Prostate gland (tissue), 2 donors: ENCODE results near the gene OLFML1. TPM values are rescaled to one million over a fixed set of nuclear protein-coding genes. Genes with fewer than 3 reads are reported as not detected.

Experiments used
- DNase-seq: peaks from one replicate; pipeline ENCODE4 v3.0.0-alpha.2; 2019; ENCODE audit warnings: low spot score
- H3K27ac ChIP-seq, 2 donors: fragments of 200-600 bp; sonication (generic); 2 replicates each; pipeline ENCODE4 v1.5.1; 2017 to 2019
- H3K27me3 ChIP-seq: fragments of 200-600 bp; sonication (generic); replicated peaks from 2 replicates; pipeline ENCODE4 v1.5.1; 2019; ENCODE audit not compliant: insufficient read depth
- H3K36me3 ChIP-seq, 2 donors: fragments of 200-600 bp; sonication (generic); 1 replicate in 1 of 2; 2 replicates in 1 of 2; pipeline versions ENCODE4 v1.5.1 to v1.8.1; 2017 to 2019
- H3K4me1 ChIP-seq: fragments of 200-600 bp; sonication (generic); replicated peaks from 2 replicates; pipeline ENCODE4 v1.5.1; 2019
- H3K4me3 ChIP-seq, 2 donors: fragments of 200-600 bp; sonication (generic); 2 replicates each; pipeline ENCODE4 v1.5.1; 2017 to 2019
- H3K9me3 ChIP-seq: fragments of 200-600 bp; sonication (generic); 2 replicates; pipeline ENCODE4 v1.5.1; 2017
- POLR2A ChIP-seq: fragments of 450-650 bp; IDR thresholded peaks from one replicate; pipeline ENCODE4 v1.6.1; 2016; ENCODE audit warnings: antibody characterized with exemption, mild to moderate bottlenecking
- POLR2AphosphoS5 ChIP-seq: sonication (generic); formaldehyde crosslinking; IDR thresholded peaks from one replicate; pipeline ENCODE4 v1.6.1; 2017; ENCODE audit warnings: antibody characterized with exemption
- WGBS: methylation state at CpG from one replicate; pipeline ENCODE4 v1.1.5; 2018; 5-methylcytosine and 5-hydroxymethylcytosine counted together
- intact Hi-C: fragments of 100-400 bp; cut with DNase I; formaldehyde crosslinking; loops from one replicate; pipeline ENCODE4 v1.14.2; 2022
- total RNA-seq, 2 donors: library from RNA; depleted of rRNA; stranded (reverse); fragments of >200 nt; gene quantifications; one replicate each; pipeline ENCODE4 v1.1.0, GENCODE V29; 2016
- TF ChIP-seq, protein P1 (sequence below), 4 experiments: fragments of 200-600 bp in 2 of 4; fragments of 450-650 bp in 2 of 4; sonication (generic) in 2 of 4; IDR thresholded peaks; 1 replicate in 3 of 4; 2 replicates in 1 of 4; pipeline ENCODE4 v1.5.1; 2016 to 2019; ENCODE audit warnings: antibody characterized with exemption in 4 of 4, mild to moderate bottlenecking in 2 of 4, moderate library complexity in 2 of 4

The OLFML1 gene
- total RNA-seq, 2 donors from 2014 or later, result 3.5 to 4.4 TPM

DNA sequence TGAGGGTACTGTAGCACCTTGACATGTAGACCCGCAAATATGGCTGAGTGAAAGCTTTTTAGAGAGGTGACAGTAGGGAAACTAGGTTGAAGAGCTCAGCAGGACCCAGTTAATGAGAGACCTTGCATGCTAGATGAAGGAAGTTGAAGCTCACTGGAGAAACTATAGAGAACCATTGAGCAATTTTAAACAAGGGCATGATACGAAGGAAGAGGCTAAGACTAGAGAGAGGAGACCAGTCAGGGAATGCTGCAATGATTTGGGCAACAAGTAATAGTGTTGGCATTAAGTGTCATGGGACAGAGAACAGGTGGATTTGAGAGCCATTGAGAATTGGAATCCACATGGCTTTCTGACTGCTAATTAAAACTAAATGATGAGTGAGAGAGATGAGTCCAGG lies 4.1 kb downstream of the OLFML1 start:
- no peak overlapping the region for H3K27ac ChIP-seq
- intact Hi-C loops, result no loop called here
- TF ChIP-seq POLR2AphosphoS5, result no peak
- no peak for TF ChIP-seq POLR2A
- TF ChIP-seq, protein P1, sequence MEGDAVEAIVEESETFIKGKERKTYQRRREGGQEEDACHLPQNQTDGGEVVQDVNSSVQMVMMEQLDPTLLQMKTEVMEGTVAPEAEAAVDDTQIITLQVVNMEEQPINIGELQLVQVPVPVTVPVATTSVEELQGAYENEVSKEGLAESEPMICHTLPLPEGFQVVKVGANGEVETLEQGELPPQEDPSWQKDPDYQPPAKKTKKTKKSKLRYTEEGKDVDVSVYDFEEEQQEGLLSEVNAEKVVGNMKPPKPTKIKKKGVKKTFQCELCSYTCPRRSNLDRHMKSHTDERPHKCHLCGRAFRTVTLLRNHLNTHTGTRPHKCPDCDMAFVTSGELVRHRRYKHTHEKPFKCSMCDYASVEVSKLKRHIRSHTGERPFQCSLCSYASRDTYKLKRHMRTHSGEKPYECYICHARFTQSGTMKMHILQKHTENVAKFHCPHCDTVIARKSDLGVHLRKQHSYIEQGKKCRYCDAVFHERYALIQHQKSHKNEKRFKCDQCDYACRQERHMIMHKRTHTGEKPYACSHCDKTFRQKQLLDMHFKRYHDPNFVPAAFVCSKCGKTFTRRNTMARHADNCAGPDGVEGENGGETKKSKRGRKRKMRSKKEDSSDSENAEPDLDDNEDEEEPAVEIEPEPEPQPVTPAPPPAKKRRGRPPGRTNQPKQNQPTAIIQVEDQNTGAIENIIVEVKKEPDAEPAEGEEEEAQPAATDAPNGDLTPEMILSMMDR (IDR thresholded peaks at IDR 0.05), result no peak
- no peak overlapping the region for H3K4me3 ChIP-seq
- no peaks in the 10 kb centered on the region for H3K36me3 ChIP-seq
- no peaks in the 10 kb centered on the region for H3K9me3 ChIP-seq
- H3K4me1 ChIP-seq, result peaks cover 6% of the 10 kb centered on the region
- H3K27me3 ChIP-seq, result no peaks in the 10 kb centered on the region
- no peak for DNase-seq
- WGBS, result 94% methylated on average over 2 of the region's 2 CpGs

DNA sequence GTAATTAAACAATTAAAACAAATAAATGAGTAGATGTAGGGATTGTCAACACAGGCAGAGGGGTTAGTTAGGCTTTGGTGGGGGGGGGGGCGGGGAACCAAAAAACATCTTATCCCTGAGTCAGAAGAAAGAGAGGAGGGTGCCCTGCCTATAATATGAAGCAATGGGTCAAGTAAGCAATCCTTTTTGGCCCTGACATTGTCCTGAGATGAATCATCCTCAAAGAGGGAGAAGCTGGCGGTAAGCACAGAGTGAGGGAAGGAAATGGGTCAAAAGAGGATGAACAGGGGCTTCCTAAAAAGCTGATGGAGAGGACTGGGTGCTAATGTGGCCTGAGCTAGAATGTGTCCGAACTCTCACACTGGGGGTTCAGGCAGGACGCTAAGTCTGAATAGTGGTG lies 4.7 kb downstream of the OLFML1 start:
- DNase-seq, result no peak
- WGBS, result 79% methylated on average over 4 of the region's 4 CpGs
- no peak overlapping the region for H3K27ac ChIP-seq

DNA sequence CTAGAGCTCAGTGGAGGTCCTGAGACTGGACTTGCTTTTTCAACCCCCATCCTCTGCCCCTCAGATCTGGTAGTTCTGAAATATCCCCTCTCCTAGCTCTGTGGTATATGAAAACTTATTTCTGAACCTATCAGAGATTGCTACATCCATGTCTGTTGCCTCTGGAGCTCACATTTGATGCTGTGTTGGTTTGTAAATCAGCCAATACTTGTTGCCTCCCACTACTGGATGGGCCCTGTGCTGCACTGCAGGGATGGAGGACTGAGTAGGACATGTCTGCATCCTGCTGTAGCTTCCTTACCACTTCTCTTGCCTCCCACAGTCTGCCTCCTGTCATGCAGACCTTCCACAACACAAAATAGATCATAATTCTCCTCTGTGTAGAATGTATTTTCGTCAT lies 5.2 kb downstream of the OLFML1 start:
- Histone ChIP-seq H3K4me3 (no peak overlapping the region), H3K27ac (no peak overlapping the region), H3K36me3 (no peaks in the 10 kb centered on the region), H3K9me3 (no peaks in the 10 kb centered on the region), H3K27me3 (no peaks in the 10 kb centered on the region), H3K4me1 (peaks cover 6% of the 10 kb centered on the region)
- TF ChIP-seq POLR2AphosphoS5 (no peak), POLR2A (no peak)
- TF ChIP-seq, protein P1 (IDR thresholded peaks at IDR 0.05), result no peak
- intact Hi-C loops, result no loop called here
- 92% methylated on average over 1 of the region's 1 CpG for WGBS
- DNase-seq, result no peak

More for the DNA sequence above, 4.7 kb downstream of the OLFML1 start:
- no peaks in the 10 kb centered on the region for H3K9me3 ChIP-seq
- H3K4me3 ChIP-seq, result no peak overlapping the region
- H3K4me1 ChIP-seq, result peaks cover 6% of the 10 kb centered on the region
- intact Hi-C loops, result no loop called here
- TF ChIP-seq POLR2A (no peak), POLR2AphosphoS5 (no peak)
- TF ChIP-seq, protein P1 (IDR thresholded peaks at IDR 0.05), result no peak
- no peaks in the 10 kb centered on the region for H3K27me3 ChIP-seq
- no peaks in the 10 kb centered on the region for H3K36me3 ChIP-seq

DNA sequence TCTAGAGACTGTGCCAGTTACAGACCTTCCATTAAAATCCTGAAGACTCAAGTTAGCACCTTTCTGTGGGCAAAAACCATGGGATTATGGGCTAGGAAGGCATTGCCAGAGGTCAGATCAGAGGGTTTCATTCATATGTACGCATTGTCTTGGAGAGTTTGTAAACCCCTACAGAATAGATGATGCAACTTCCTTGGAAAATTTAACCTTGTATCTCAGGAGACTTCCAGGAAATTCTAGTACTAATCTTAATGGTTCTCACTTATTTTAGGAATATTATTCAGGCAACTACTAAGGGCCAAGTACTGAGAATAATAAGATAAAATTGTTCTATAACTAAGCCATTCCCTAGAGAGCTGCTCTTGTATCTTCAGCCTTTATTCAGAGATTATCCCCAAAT lies 6.9 kb downstream of the OLFML1 start:
- H3K9me3 ChIP-seq, result no peaks in the 10 kb centered on the region
- H3K4me3 ChIP-seq, result no peak overlapping the region
- H3K4me1 ChIP-seq, result peaks cover 3% of the 10 kb centered on the region
- no peak for DNase-seq
- no peaks in the 10 kb centered on the region for H3K27me3 ChIP-seq
- H3K36me3 ChIP-seq, result no peaks in the 10 kb centered on the region
- intact Hi-C loops, result no loop called here
- TF ChIP-seq POLR2AphosphoS5 (no peak), POLR2A (no peak)
- TF ChIP-seq, protein P1 (IDR thresholded peaks at IDR 0.05), result no peak
- no peak overlapping the region for H3K27ac ChIP-seq
- 80% methylated on average over 1 of the region's 1 CpG for WGBS

DNA sequence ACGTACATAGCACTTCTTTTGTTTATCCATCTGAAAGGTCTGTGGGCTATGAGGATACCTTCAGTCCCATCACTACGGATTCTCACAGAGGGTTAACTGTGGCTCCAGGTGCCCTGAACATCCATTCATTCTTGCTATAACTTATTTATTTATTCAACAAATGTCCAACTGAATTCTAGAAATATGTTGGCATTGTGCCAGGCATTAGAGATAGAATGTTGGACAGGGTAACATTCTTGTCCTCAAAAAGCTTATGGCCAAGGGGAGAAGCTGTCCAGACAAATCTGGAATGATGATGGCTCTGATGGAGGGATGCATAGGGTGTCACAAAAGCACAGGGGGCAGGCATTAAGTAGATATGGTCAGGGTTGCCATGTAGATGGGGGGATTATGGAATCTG lies 8.4 kb downstream of the OLFML1 start:
- H3K4me1 ChIP-seq, result peaks cover 3% of the 10 kb centered on the region
- no peak overlapping the region for H3K4me3 ChIP-seq
- intact Hi-C loops, result no loop called here
- no peak for TF ChIP-seq POLR2AphosphoS5
- TF ChIP-seq, protein P1 (IDR thresholded peaks at IDR 0.05), result no peak
- no peak for TF ChIP-seq POLR2A
- no peaks in the 10 kb centered on the region for H3K36me3 ChIP-seq
- WGBS, result 68% methylated on average over 2 of the region's 2 CpGs
- H3K9me3 ChIP-seq, result no peaks in the 10 kb centered on the region
- no peak overlapping the region for H3K27ac ChIP-seq
- no peak for DNase-seq
- no peaks in the 10 kb centered on the region for H3K27me3 ChIP-seq
